AG09309 (cell line): ENCODE data around the gene FCMR.

ENCODE experiments used
- DNase-seq: peaks from one replicate; pipeline ENCODE4 v3.0.0-alpha.2; 2010; ENCODE audit warnings: low read depth
- H3K4me3 ChIP-seq: 2 replicates; pipeline ENCODE4 v1.5.1; 2011; ENCODE audit warnings: mild to moderate bottlenecking, low read depth, low read length, moderate library complexity; ENCODE audit not compliant: control insufficient read depth
- TF ChIP-seq, protein P1 (sequence below): IDR thresholded peaks from 2 replicates; pipeline ENCODE4 v1.5.1; 2011; ENCODE audit warnings: mild to moderate bottlenecking, low read depth, low read length, inconsistent platforms; ENCODE audit not compliant: insufficient read depth, control insufficient read depth; ENCODE audit errors: missing control alignments

The FCMR gene

DNA sequence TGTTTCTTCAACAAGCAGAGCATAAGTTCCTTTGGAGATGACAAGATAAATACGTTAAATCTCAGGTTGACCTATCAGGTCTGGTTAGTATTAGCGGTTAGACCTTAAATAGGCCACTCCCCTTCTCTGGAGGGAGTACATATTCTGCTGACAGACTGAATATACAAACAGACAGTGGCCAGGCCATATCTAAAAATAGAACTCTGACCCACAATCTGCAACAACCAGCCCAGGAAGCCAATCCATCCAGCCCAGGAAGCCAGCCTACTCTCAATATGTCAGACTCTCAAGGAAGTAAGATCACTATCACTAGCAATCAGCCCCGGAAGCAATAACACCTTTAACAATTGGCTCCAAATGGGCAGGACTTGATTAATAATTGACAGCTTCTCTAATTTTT is 49.6 kb downstream of the FCMR start:
- TF ChIP-seq, protein P1, sequence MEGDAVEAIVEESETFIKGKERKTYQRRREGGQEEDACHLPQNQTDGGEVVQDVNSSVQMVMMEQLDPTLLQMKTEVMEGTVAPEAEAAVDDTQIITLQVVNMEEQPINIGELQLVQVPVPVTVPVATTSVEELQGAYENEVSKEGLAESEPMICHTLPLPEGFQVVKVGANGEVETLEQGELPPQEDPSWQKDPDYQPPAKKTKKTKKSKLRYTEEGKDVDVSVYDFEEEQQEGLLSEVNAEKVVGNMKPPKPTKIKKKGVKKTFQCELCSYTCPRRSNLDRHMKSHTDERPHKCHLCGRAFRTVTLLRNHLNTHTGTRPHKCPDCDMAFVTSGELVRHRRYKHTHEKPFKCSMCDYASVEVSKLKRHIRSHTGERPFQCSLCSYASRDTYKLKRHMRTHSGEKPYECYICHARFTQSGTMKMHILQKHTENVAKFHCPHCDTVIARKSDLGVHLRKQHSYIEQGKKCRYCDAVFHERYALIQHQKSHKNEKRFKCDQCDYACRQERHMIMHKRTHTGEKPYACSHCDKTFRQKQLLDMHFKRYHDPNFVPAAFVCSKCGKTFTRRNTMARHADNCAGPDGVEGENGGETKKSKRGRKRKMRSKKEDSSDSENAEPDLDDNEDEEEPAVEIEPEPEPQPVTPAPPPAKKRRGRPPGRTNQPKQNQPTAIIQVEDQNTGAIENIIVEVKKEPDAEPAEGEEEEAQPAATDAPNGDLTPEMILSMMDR: no peak
- no peak overlapping the region for H3K4me3 ChIP-seq
- no peak for DNase-seq

DNA sequence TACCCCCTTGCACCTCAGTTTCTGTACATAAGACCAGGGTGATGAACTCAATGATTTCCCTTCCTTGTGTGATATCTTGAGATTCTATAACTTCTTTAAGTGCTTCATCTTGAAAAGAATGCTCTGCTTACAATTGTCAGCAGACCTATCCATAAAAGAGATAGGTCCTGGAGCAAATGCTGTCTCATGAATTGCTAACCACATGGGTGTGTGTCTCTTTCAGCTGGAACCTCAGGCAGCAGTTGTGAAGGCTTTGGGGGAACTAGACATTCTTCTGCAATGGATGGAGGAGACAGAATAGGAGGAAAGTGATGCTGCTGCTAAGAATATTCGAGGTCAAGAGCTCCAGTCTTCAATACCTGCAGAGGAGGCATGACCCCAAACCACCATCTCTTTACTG is 53.5 kb downstream of the FCMR start:
- no peak overlapping the region for H3K4me3 ChIP-seq
- DNase-seq: no peak
- TF ChIP-seq, protein P1: no peak

DNA sequence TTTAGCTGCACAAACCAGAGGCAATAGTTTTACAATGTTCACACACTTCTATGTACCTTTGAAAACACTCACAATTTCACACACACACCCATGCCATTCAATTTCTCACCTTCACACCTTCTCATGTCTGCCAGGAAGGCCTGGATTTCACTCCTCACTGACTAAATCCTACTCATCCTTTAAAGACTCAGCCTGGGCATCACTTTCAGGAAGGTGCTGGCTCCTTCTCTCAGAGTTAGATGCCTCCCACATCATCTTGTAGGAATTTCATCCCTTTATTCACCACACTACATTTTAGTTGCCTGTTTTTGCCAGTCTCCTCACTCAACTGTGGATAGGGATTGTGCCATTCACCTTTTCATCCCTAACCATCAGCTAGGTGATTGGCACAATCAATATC is 54.0 kb downstream of the FCMR start:
- no peak for DNase-seq
- TF ChIP-seq, protein P1: no peak
- no peak overlapping the region for H3K4me3 ChIP-seq

DNA sequence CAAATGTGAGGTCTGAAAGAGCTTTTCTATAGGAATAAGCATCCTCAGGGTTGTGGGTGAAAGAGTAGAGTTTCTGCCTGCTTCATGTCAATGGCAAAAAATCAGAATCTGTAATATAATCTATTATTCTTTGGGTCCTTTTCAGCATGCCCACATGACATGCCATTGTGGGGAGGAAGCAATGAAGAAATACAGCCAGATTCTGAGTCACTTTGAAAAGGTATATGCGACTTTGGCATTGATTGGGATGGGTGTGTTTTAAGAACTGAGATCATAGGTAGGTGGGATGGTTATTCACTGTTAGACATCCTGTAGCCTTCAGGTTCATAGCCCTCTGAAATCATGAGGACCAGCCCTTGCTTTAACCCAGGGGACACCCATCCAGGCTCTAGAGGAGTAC is 54.5 kb downstream of the FCMR start:
- H3K4me3 ChIP-seq: no peak overlapping the region
- no peak for DNase-seq
- TF ChIP-seq, protein P1: no peak

DNA sequence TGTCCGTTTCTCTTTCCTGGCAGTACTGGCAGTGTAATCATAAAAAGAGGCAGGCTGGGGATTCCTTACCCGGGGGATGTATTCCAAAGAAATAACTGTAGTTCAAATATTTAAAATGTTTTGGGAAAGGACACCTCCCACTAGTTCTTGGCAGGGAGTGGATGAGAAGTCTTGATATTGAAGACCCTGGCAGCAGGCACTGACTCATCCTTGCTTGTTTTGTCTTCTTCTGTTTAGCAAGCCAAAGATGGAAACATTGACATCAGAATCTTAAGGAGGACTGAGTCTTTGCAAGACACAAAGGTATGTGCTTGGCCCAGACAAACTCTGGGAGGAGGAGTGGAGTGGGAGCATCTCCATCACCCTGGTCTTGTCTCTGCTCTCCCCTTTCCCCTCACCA is 55.7 kb downstream of the FCMR start:
- TF ChIP-seq, protein P1: no peak
- no peak for DNase-seq
- no peak overlapping the region for H3K4me3 ChIP-seq

DNA sequence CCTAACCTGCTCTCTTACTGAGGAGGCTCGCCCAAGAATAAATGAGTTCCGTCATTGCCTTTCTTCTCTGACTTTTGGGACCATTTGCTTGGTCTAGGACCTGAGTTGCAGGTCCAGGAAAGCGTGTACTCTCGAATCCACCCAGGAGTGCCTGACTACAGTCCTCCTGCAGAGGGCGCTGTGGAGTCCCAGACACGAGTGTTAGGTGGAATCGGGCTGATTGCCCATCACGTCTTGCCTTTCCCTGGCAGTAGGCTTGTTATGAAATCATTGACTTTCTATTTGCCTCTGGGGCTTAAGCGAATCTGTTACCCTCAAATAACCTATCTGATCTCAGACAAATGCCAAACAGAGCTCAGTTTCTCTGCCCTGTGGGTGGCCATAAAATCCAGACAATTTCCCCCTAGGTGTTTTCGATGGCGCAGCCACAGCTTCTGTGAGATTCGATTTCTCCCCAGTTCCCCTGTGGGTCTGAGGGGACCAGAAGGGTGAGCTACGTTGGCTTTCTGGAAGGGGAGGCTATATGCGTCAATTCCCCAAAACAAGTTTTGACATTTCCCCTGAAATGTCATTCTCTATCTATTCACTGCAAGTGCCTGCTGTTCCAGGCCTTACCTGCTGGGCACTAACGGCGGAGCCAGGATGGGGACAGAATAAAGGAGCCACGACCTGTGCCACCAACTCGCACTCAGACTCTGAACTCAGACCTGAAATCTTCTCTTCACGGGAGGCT is 56.6 kb downstream of the FCMR start, which contains the start of gene IL20:
IL20 (plus strand) TSS at position 685 of the 733 bp plus-strand sequence. CDS start 230 bp downstream, outside the sequence.
- peak; percentile 50 for DNase-seq
- TF ChIP-seq, protein P1: peak; percentile 89
- H3K4me3 ChIP-seq: no peak within 1 kb of the TSS
